CD4-positive, CD25-positive, alpha-beta regulatory T cell (primary cell): ENCODE measurements around the gene CARD6. TPM values are rescaled to one million over a fixed set of nuclear protein-coding genes. Genes with fewer than 3 reads are reported as not detected.
"Not testable (repeated sequence)": the region's sequence is repeated elsewhere in the genome, so short reads cannot be mapped to it uniquely, and the experiment has no call there.

ENCODE experiments used
- ATAC-seq, 2 donors: fragments of 150-1000 bp; cut with Tn5 transposase; one replicate each; pipeline ENCODE4 v1.10.0; 2021; ENCODE audit warnings: low read depth in 2 of 2, moderate number of reproducible peaks in 2 of 2, moderate library complexity in 1 of 2
- DNase-seq, 3 donors: peaks; one replicate each; pipeline versions ENCODE4 v3.0.0 to v3.0.0-alpha.2; 2012 to 2022; ENCODE audit warnings: mixed read lengths in 1 of 3
- H3K27ac ChIP-seq: one replicate; pipeline ENCODE4 v1.7.0; 2013; ENCODE audit warnings: mild to moderate bottlenecking, low read length; ENCODE audit not compliant: insufficient read depth, poor library complexity, severe bottlenecking
- H3K27me3 ChIP-seq: one replicate; pipeline ENCODE4 v1.7.0; 2013; ENCODE audit warnings: low read length; ENCODE audit not compliant: control insufficient read depth, insufficient read depth
- H3K36me3 ChIP-seq: one replicate; pipeline ENCODE4 v1.7.0; 2013; ENCODE audit warnings: mild to moderate bottlenecking, low read length, moderate library complexity; ENCODE audit not compliant: control insufficient read depth, insufficient read depth
- H3K4me1 ChIP-seq: 2 replicates; pipeline ENCODE4 v1.7.0; 2013; ENCODE audit warnings: mild to moderate bottlenecking, low read length; ENCODE audit not compliant: insufficient read depth, control insufficient read depth, poor library complexity, severe bottlenecking
- H3K4me3 ChIP-seq: one replicate; pipeline ENCODE4 v1.7.0; 2013; ENCODE audit warnings: low read depth, mild to moderate bottlenecking, low read length, moderate library complexity
- H3K9me3 ChIP-seq, 2 experiments: 1 replicate in 1 of 2; 2 replicates in 1 of 2; pipeline ENCODE4 v1.7.0; 2013; ENCODE audit warnings: low read length in 2 of 2, mild to moderate bottlenecking in 1 of 2, moderate library complexity in 1 of 2; ENCODE audit not compliant: control insufficient read depth in 2 of 2
- H3K27ac Mint-ChIP-seq, 3 donors: one replicate each; pipeline ENCODE4 v1.8.0; 2020 to 2022; ENCODE audit warnings: mild to moderate bottlenecking in 3 of 3, mixed read lengths in 3 of 3, moderate library complexity in 2 of 3
- H3K27me3 Mint-ChIP-seq: one replicate; pipeline ENCODE4 v1.8.0; 2022; ENCODE audit warnings: mild to moderate bottlenecking, mixed read lengths
- H3K36me3 Mint-ChIP-seq: one replicate; pipeline ENCODE4 v1.8.0; 2020; ENCODE audit warnings: mixed read lengths
- H3K4me1 Mint-ChIP-seq, 4 donors: one replicate each; pipeline ENCODE4 v1.8.0; 2020 to 2022; ENCODE audit warnings: mixed read lengths in 4 of 4, mild to moderate bottlenecking in 1 of 4
- H3K4me3 Mint-ChIP-seq, 4 donors: one replicate each; pipeline ENCODE4 v1.8.0; 2020 to 2022; ENCODE audit warnings: mild to moderate bottlenecking in 4 of 4, mixed read lengths in 4 of 4, moderate library complexity in 3 of 4
- H3K9me3 Mint-ChIP-seq, 7 donors: one replicate each; pipeline ENCODE4 v1.8.0; 2020 to 2022; ENCODE audit warnings: mixed read lengths in 7 of 7, mild to moderate bottlenecking in 3 of 7, moderate library complexity in 2 of 7
- polyA plus RNA-seq, 4 donors: library from polyadenylated mRNA; unstranded; fragments of 300-500 nt; fragmentation: Illumina TruSeq; gene quantifications; one replicate each; pipeline ENCODE4 v1.2.3, GENCODE V29; 2021
- total RNA-seq: library from RNA; stranded (reverse); gene quantifications from one replicate; pipeline ENCODE4 v1.2.3, GENCODE V29; 2022

CARD6 gene
- total RNA-seq (2.8 TPM), polyA plus RNA-seq (1 to 10 TPM; 3.7 to 5.8 (median 5.1) TPM)

GRCh38 chr5:40841068-40841805 lies at the start of gene CARD6:
CARD6 (plus strand) TSS chr5:40841367; CDS start chr5:40841383, 16 bp downstream.
- Mint-ChIP-seq H3K4me1 (peaks cover 20 to 42% (median 29%) of the 10 kb centered on the region in 4 donors), H3K9me3 (no peaks in the 10 kb centered on the region), H3K27ac (peak within 1 kb of the TSS; percentile 76 to 99 (median 79)), H3K4me3 (peak within 1 kb of the TSS; percentile 86 to 97 (median 90)), H3K27me3 (peaks cover 43% of the 10 kb centered on the region), H3K36me3 (no peaks in the 10 kb centered on the region)
- Histone ChIP-seq H3K27me3 (peaks cover under 1% of the 10 kb centered on the region), H3K9me3 (no peaks in the 10 kb centered on the region), H3K4me3 (peak within 1 kb of the TSS; percentile 93), H3K36me3 (no peaks in the 10 kb centered on the region), H3K27ac (peak within 1 kb of the TSS; percentile 49), H3K4me1 (peaks cover 20% of the 10 kb centered on the region)
- ATAC-seq: peak in 1 of 2 donors; percentile 42
- peak in 2 of 3 donors; percentile 28 to 53 for DNase-seq

DNA sequence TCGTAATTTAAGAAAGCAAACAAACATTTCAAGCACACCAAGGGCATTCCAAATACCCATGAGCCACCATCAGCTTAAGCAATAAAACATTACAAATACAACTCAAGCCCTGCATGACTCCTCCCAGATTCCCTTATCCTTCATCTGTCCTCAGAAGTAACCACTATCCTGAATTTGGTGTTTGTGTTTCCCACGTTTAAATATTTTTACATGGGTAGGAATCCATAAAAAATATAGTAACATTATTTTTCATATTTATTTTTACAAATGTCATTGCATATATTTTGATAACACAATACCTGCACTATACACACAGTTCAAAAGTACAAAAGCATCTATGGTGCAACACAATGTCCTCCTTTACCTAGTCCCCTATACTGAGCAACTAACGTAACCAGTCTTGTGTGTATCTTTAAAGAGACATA lies 49.4 kb upstream of the CARD6 start:
- DNase-seq: no peak
- Mint-ChIP-seq H3K9me3 (peaks cover 0 to 2% (median 0%) of the 10 kb centered on the region in 7 donors), H3K4me1 (peaks cover 36 to 85% (median 62%) of the 10 kb centered on the region in 4 donors), H3K27ac (no peak overlapping the region), H3K27me3 (no peaks in the 10 kb centered on the region), H3K36me3 (peaks cover 33% of the 10 kb centered on the region), H3K4me3 (no peak overlapping the region)
- Histone ChIP-seq H3K4me3 (no peak overlapping the region), H3K27me3 (no peaks in the 10 kb centered on the region), H3K27ac (no peak overlapping the region), H3K4me1 (peaks cover 28% of the 10 kb centered on the region), H3K9me3 (no peaks in the 10 kb centered on the region), H3K36me3 (peaks cover 3% of the 10 kb centered on the region)
- no peak for ATAC-seq

DNA sequence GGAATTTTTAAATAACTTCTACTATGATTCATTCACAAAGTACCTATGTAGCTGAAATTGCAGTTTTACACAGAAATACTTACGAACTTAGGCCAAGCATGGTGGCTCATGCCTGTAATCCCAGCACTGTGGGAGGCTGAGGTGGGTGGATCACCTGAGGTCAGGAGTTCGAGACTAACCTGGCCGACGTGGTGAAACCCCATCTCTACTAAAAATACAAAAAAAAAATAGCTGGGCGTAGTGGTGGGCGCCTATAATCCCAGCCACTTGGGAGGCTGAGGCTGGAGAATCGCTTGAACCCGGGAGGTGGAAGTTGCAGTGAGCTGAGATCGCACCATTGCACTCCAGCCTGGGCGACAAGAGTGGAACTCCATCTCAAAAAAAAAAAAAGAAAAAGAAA lies 48.5 kb upstream of the CARD6 start:
- H3K27me3 ChIP-seq, ATAC-seq, H3K27ac Mint-ChIP-seq, H3K9me3 ChIP-seq, H3K9me3 Mint-ChIP-seq, H3K36me3 ChIP-seq, DNase-seq, H3K4me3 ChIP-seq, H3K4me3 Mint-ChIP-seq, H3K27ac ChIP-seq, H3K27me3 Mint-ChIP-seq: not testable (repeated sequence)
- peaks cover 32% of the 10 kb centered on the region for H3K4me1 ChIP-seq
- peaks cover 43 to 87% (median 63%) of the 10 kb centered on the region in 4 donors for H3K4me1 Mint-ChIP-seq
- peaks cover 30% of the 10 kb centered on the region for H3K36me3 Mint-ChIP-seq

- H3K4me1 ChIP-seq: peaks cover 41% of the 10 kb centered on the region
- Mint-ChIP-seq H3K4me3 (peak overlapping the region in 1 of 4 donors; percentile 39), H3K36me3 (peaks cover 13% of the 10 kb centered on the region), H3K4me1 (peaks cover 34 to 78% (median 62%) of the 10 kb centered on the region in 4 donors)
- H3K27ac ChIP-seq, DNase-seq, H3K9me3 ChIP-seq, H3K9me3 Mint-ChIP-seq, ATAC-seq, H3K27ac Mint-ChIP-seq, H3K27me3 ChIP-seq, H3K4me3 ChIP-seq, H3K36me3 ChIP-seq, H3K27me3 Mint-ChIP-seq: not testable (repeated sequence)
Observed at GRCh38 chr5:40794340-40794739, 46.8 kb upstream of the CARD6 start.

DNA sequence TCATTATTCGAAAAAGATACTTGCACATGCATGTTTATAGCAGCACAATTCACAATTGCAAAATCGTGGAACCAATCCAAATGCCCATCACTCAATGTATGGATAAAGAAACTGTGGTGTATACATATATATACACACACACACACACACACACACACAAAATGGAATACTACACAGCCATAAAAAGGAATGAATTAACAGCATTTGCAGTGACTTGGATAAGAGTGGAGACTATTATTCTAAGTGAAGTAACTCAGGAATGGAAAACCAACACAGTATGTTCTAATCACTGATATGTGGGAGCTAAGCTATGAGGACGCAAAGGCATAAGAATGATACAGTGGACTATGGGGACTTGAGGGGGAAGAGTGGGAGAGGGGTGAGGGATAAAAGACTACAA lies 46.3 kb upstream of the CARD6 start:
- H3K9me3 Mint-ChIP-seq, H3K36me3 ChIP-seq, H3K27me3 ChIP-seq, H3K4me3 ChIP-seq, H3K27me3 Mint-ChIP-seq, H3K27ac ChIP-seq, DNase-seq, ATAC-seq, H3K9me3 ChIP-seq: not testable (repeated sequence)
- Mint-ChIP-seq H3K4me3 (peak overlapping the region in 3 of 4 donors; percentile 38 to 97 (median 45)), H3K36me3 (peaks cover 10% of the 10 kb centered on the region), H3K4me1 (peaks cover 31 to 78% (median 59%) of the 10 kb centered on the region in 4 donors), H3K27ac (peak overlapping the region in 1 of 3 donors; percentile 62)
- peaks cover 41% of the 10 kb centered on the region for H3K4me1 ChIP-seq

DNA sequence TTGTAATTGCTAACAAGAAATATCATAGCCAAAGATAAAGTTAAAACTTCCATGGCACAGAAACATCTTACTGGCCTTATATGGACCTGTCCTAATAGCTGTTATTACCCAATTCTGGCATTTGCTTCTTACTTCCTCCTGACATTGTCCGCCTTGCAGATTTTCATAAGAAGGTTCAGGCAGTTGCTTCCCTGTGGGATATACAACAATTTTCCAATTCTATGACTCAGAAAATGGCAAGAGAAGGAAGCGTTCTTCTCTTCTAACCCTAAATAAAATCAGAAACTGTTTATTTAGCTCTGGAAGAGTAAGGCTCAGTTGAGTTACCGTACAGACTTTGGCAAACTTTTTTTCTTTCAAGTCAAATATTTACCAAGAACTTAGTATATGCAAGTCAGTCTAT lies 44.7 kb upstream of the CARD6 start:
- H3K9me3 ChIP-seq: no peaks in the 10 kb centered on the region
- no peak overlapping the region for H3K27ac ChIP-seq
- Mint-ChIP-seq H3K9me3 (no peaks in the 10 kb centered on the region), H3K4me3 (peak overlapping the region; percentile 80 to 97 (median 94)), H3K27me3 (peaks cover 7% of the 10 kb centered on the region), H3K36me3 (peaks cover 7% of the 10 kb centered on the region), H3K4me1 (peaks cover 23 to 63% (median 47%) of the 10 kb centered on the region in 4 donors), H3K27ac (no peak overlapping the region)
- ATAC-seq (no peak), DNase-seq (no peak)
- H3K36me3 ChIP-seq: peaks cover 3% of the 10 kb centered on the region
- peaks cover 35% of the 10 kb centered on the region for H3K4me1 ChIP-seq
- H3K27me3 ChIP-seq: no peaks in the 10 kb centered on the region
- peak overlapping the region; percentile 97 for H3K4me3 ChIP-seq

GRCh38 chr5:40797273-40798011 lies 43.7 kb upstream of the CARD6 start:
- peak; percentile 67 to 79 (median 69) for DNase-seq
- Histone ChIP-seq H3K27me3 (no peaks in the 10 kb centered on the region), H3K4me1 (peaks cover 35% of the 10 kb centered on the region), H3K36me3 (peaks cover 3% of the 10 kb centered on the region), H3K9me3 (no peaks in the 10 kb centered on the region), H3K4me3 (peak overlapping the region; percentile 97), H3K27ac (peak overlapping the region; percentile 82)
- peak; percentile 10 to 15 for ATAC-seq
- Mint-ChIP-seq H3K4me3 (peak overlapping the region; percentile 92 to 97 (median 94)), H3K27ac (peak overlapping the region; percentile 95 to 97 (median 96)), H3K36me3 (peaks cover 7% of the 10 kb centered on the region), H3K4me1 (peaks cover 28 to 58% (median 45%) of the 10 kb centered on the region in 4 donors), H3K9me3 (no peaks in the 10 kb centered on the region), H3K27me3 (peaks cover 13% of the 10 kb centered on the region)
